Measurements from ENCODE around the gene COL5A1. TPM values are rescaled to one million over a fixed set of nuclear protein-coding genes. Genes with fewer than 3 reads are reported as not detected.

Gene COL5A1
- total and polyA plus RNA-seq, 2 experiments from 2014 or later = 2.5 to 13.1 TPM

DNA sequence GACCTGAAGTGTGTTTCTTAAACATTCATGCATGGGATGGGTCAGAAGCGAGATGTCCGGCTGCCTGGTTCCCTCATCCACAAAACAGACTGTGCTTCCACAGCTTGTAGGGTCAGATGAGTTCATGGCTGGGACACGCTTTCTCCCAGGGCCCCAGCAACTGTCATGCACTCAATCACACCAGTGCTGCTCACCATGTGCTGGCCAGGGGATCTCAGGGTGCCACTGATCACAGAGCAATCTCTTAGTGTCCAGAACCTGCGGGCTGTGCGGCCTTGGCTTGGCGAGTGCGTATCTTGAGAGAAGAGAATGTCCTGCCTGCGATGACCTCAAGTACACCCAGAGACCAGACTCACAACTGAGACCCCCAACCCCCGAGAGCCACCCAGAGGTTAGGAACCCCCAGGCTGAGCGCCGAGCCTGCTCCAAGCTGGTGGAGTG is 213.0 kb downstream of the COL5A1 start:
- Histone ChIP-seq H3K9me2 (ENCODE audit: insufficient read depth) (0 out of 2 replicates have a peak, but pooled peaks cover 3% of the 10 kb centered on the region), H4K20me1 (replicated peaks; ENCODE audit: insufficient read depth) (no peaks in the 10 kb centered on the region), H3K4me1 (ENCODE audit: insufficient read depth) (no peaks in the 10 kb centered on the region), H3K4me3 (no peak overlapping the region), H3K79me2 (replicated peaks; ENCODE audit: insufficient read depth) (no peaks in the 10 kb centered on the region), H3K27ac (ENCODE audit: low read depth) (no peak overlapping the region), H3K36me3 (ENCODE audit: insufficient read depth) (no peaks in the 10 kb centered on the region), H3F3A (replicated peaks; ENCODE audit: low read depth) (no peaks in the 10 kb centered on the region), H2AFZ (no peak overlapping the region), H3K4me2 (no peak overlapping the region), H3K27me3 (ENCODE audit: insufficient read depth) (no peaks in the 10 kb centered on the region)
- H3K4me3 Mint-ChIP-seq = no peak overlapping the region
- TF ChIP-seq, protein P1, sequence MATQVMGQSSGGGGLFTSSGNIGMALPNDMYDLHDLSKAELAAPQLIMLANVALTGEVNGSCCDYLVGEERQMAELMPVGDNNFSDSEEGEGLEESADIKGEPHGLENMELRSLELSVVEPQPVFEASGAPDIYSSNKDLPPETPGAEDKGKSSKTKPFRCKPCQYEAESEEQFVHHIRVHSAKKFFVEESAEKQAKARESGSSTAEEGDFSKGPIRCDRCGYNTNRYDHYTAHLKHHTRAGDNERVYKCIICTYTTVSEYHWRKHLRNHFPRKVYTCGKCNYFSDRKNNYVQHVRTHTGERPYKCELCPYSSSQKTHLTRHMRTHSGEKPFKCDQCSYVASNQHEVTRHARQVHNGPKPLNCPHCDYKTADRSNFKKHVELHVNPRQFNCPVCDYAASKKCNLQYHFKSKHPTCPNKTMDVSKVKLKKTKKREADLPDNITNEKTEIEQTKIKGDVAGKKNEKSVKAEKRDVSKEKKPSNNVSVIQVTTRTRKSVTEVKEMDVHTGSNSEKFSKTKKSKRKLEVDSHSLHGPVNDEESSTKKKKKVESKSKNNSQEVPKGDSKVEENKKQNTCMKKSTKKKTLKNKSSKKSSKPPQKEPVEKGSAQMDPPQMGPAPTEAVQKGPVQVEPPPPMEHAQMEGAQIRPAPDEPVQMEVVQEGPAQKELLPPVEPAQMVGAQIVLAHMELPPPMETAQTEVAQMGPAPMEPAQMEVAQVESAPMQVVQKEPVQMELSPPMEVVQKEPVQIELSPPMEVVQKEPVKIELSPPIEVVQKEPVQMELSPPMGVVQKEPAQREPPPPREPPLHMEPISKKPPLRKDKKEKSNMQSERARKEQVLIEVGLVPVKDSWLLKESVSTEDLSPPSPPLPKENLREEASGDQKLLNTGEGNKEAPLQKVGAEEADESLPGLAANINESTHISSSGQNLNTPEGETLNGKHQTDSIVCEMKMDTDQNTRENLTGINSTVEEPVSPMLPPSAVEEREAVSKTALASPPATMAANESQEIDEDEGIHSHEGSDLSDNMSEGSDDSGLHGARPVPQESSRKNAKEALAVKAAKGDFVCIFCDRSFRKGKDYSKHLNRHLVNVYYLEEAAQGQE (IDR thresholded peaks at IDR 0.05; ENCODE audit: unreplicated experiment) = no peak
- TF ChIP-seq, protein P2, sequence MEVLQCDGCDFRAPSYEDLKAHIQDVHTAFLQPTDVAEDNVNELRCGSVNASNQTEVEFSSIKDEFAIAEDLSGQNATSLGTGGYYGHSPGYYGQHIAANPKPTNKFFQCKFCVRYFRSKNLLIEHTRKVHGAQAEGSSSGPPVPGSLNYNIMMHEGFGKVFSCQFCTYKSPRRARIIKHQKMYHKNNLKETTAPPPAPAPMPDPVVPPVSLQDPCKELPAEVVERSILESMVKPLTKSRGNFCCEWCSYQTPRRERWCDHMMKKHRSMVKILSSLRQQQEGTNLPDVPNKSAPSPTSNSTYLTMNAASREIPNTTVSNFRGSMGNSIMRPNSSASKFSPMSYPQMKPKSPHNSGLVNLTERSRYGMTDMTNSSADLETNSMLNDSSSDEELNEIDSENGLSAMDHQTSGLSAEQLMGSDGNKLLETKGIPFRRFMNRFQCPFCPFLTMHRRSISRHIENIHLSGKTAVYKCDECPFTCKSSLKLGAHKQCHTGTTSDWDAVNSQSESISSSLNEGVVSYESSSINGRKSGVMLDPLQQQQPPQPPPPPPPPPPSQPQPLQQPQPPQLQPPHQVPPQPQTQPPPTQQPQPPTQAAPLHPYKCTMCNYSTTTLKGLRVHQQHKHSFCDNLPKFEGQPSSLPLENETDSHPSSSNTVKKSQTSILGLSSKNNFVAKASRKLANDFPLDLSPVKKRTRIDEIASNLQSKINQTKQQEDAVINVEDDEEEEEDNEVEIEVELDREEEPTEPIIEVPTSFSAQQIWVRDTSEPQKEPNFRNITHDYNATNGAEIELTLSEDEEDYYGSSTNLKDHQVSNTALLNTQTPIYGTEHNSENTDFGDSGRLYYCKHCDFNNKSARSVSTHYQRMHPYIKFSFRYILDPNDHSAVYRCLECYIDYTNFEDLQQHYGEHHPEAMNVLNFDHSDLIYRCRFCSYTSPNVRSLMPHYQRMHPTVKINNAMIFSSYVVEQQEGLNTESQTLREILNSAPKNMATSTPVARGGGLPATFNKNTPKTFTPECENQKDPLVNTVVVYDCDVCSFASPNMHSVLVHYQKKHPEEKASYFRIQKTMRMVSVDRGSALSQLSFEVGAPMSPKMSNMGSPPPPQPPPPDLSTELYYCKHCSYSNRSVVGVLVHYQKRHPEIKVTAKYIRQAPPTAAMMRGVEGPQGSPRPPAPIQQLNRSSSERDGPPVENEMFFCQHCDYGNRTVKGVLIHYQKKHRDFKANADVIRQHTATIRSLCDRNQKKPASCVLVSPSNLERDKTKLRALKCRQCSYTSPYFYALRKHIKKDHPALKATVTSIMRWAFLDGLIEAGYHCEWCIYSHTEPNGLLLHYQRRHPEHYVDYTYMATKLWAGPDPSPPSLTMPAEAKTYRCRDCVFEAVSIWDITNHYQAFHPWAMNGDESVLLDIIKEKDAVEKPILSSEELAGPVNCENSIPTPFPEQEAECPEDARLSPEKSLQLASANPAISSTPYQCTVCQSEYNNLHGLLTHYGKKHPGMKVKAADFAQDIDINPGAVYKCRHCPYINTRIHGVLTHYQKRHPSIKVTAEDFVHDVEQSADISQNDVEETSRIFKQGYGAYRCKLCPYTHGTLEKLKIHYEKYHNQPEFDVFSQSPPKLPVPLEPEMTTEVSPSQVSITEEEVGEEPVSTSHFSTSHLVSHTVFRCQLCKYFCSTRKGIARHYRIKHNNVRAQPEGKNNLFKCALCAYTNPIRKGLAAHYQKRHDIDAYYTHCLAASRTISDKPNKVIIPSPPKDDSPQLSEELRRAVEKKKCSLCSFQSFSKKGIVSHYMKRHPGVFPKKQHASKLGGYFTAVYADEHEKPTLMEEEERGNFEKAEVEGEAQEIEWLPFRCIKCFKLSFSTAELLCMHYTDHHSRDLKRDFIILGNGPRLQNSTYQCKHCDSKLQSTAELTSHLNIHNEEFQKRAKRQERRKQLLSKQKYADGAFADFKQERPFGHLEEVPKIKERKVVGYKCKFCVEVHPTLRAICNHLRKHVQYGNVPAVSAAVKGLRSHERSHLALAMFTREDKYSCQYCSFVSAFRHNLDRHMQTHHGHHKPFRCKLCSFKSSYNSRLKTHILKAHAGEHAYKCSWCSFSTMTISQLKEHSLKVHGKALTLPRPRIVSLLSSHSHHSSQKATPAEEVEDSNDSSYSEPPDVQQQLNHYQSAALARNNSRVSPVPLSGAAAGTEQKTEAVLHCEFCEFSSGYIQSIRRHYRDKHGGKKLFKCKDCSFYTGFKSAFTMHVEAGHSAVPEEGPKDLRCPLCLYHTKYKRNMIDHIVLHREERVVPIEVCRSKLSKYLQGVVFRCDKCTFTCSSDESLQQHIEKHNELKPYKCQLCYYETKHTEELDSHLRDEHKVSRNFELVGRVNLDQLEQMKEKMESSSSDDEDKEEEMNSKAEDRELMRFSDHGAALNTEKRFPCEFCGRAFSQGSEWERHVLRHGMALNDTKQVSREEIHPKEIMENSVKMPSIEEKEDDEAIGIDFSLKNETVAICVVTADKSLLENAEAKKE (CRISPR knock-in tag; IDR thresholded peaks at IDR 0.05) = no peak
- TF ChIP-seq ZNF114 (CRISPR knock-in tag; IDR thresholded peaks at IDR 0.05) = no peak
- no peak for TF ChIP-seq EZH2 (IDR thresholded peaks at IDR 0.05; ENCODE audit: low read depth, unreplicated experiment)
- TF ChIP-seq JUNB (IDR thresholded peaks at IDR 0.05; ENCODE audit: unreplicated experiment) = no peak
- TF ChIP-seq NANOG (IDR thresholded peaks at IDR 0.05; ENCODE audit: borderline replicate concordance) = no peak
- no peak for TF ChIP-seq POLR2AphosphoS5 (IDR thresholded peaks at IDR 0.05; ENCODE audit: low read depth)
- TF ChIP-seq, protein P3, sequence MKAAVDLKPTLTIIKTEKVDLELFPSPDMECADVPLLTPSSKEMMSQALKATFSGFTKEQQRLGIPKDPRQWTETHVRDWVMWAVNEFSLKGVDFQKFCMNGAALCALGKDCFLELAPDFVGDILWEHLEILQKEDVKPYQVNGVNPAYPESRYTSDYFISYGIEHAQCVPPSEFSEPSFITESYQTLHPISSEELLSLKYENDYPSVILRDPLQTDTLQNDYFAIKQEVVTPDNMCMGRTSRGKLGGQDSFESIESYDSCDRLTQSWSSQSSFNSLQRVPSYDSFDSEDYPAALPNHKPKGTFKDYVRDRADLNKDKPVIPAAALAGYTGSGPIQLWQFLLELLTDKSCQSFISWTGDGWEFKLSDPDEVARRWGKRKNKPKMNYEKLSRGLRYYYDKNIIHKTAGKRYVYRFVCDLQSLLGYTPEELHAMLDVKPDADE (IDR thresholded peaks at IDR 0.05) = no peak
- TF ChIP-seq EZH2phosphoT487 (IDR thresholded peaks at IDR 0.05; ENCODE audit: unreplicated experiment) = no peak
- TF ChIP-seq STAT1 (IDR thresholded peaks at IDR 0.05; ENCODE audit: unreplicated experiment) = no peak
- TF ChIP-seq ZNF331 (CRISPR knock-in tag; IDR thresholded peaks at IDR 0.05; ENCODE audit: low read depth) = no peak
- TF ChIP-seq, protein P4, sequence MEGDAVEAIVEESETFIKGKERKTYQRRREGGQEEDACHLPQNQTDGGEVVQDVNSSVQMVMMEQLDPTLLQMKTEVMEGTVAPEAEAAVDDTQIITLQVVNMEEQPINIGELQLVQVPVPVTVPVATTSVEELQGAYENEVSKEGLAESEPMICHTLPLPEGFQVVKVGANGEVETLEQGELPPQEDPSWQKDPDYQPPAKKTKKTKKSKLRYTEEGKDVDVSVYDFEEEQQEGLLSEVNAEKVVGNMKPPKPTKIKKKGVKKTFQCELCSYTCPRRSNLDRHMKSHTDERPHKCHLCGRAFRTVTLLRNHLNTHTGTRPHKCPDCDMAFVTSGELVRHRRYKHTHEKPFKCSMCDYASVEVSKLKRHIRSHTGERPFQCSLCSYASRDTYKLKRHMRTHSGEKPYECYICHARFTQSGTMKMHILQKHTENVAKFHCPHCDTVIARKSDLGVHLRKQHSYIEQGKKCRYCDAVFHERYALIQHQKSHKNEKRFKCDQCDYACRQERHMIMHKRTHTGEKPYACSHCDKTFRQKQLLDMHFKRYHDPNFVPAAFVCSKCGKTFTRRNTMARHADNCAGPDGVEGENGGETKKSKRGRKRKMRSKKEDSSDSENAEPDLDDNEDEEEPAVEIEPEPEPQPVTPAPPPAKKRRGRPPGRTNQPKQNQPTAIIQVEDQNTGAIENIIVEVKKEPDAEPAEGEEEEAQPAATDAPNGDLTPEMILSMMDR (conservative IDR thresholded peaks at IDR 0.05; ENCODE audit: low read depth in 2 of 2) = no peak
- TF ChIP-seq CREB1 (CRISPR knock-in tag; IDR thresholded peaks at IDR 0.05; ENCODE audit: low read depth) = no peak
- H3K27ac Mint-ChIP-seq = no peak overlapping the region
- peaks cover 6% of the 10 kb centered on the region for H3K9me3 Mint-ChIP-seq
- ATAC-seq = no peak
- no peak for DNase-seq (ENCODE audit: low spot score)
- H3K4me1 Mint-ChIP-seq = no peaks in the 10 kb centered on the region
- H3K36me3 Mint-ChIP-seq (ENCODE audit: low read depth) = peaks cover 3% of the 10 kb centered on the region; the same call in 1 of the 3 replicates
- peaks cover 7% of the 10 kb centered on the region for H3K27me3 Mint-ChIP-seq (ENCODE audit: insufficient read depth, low read depth, poor library complexity)

Measured in GM23338 (cell line).